HG03378 (cell line): ENCODE data around the gene CES1.
"Not testable (repeated sequence)": the region's sequence is repeated elsewhere in the genome, so short reads cannot be mapped to it uniquely, and the experiment has no call there.

Experiments used
- ATAC-seq: cut with Tn5 transposase; IDR thresholded peaks from one replicate; pipeline ENCODE4 v1.9.1; 2021; ENCODE audit warnings: mild to moderate bottlenecking, moderate library complexity; ENCODE audit not compliant: unreplicated experiment

CES1 gene

DNA sequence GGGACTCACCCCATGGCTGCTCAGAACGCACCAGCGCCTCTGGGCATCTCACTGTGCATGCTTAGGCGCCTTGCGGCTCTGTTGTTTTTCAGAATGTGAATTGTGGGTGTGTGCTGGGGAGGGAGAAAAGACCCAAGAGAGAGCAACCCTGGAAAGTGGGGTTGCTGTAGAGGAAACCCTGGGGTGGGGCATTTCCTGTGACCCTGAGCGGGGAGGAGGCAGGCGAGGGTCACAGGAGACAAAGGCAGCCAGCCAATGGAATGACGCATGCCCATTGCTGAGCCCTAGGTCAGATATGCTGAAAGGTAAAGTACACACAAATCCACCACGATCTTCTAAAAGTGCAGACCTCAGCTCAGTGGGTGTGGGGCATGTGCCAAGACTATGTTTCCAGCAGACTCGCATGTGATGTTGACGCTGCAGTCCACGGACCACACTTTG is 39.9 kb downstream of the CES1 start:
- not testable (repeated sequence) for ATAC-seq

DNA sequence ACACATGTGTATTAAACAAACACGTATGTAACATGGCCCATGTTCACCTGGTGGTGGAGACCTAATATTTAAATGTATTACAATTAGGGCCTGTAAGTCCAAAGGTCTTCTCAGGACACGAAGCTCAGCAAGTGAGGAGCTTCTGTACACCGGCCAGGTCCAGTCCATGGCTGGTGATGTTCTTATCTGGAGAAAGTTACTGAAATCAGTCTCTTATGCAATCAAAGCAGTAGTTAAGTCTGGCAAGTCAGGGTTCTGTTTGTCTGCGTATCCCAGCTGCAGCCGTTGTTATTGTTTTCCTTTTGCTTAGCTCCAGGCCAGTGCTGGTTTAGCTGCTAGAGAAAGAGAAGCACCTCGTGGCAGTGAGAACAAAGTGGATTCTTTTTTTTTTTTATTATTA is 41.4 kb downstream of the CES1 start:
- not testable (repeated sequence) for ATAC-seq

DNA sequence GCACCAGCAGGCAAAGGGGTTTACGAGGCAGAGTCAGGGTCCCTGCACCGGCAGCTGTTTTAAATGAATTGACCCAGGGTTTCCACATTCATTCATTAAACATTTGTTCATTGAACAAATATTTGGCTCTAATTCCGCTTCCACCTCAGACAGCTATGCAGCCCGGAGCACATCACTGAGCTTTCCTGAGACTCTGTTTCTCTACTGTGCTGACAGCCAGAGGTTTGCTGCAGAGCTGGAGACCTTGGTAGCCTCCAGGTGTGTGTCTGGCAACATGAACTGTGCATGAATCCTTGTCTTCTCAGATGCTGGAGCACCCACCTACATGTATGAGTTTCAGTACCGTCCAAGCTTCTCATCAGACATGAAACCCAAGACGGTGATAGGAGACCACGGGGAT is 42.7 kb downstream of the CES1 start:
- ATAC-seq = not testable (repeated sequence)

DNA sequence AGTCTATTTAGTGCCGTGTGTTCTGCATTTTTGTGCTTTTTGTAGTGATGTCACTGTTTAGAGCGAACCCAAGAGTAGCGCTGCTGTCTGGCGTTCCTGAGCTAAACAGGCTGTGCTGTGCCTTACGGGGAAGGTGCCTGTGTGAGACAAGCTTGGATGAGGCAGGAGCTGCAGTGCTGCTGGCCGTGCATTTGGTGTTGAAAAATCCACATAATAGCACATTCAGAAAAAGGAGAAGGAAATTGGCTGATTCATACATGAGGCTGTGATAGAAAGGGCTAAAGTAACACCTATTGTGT is 50.2 kb downstream of the CES1 start:
- ATAC-seq = not testable (repeated sequence)

DNA sequence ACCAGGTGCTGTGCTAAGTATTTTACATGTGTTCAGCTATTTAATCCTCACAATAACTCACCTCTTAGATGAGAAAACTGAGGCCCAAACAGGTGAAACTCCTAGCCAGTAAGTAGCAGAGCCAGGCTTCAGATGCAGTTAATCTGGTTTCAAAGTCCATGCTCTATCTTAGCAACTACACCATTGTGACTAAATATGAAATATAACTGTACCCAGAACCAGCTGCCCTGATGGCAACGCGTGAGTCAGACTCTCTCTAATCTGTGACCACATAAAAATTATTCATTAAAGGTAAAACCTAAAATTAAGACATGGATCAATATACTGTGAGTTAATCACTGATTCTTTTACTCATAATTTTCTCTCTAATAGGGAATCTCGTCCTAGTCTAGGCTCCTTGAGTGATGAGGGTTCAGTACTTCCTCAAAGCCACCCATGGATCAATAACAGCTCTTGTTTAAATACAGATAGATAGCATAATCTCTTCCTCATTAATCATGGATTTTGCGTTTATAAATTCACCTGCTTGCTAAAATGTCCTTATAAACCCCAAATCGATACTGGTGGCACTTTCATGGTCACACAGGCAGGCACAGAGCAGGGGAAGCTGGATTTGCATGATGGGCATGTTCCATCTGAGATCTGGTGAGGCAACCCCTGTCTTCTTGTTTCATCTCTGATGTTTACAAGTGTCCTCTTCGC is 50.7 kb downstream of the CES1 start:
- not testable (repeated sequence) for ATAC-seq

DNA sequence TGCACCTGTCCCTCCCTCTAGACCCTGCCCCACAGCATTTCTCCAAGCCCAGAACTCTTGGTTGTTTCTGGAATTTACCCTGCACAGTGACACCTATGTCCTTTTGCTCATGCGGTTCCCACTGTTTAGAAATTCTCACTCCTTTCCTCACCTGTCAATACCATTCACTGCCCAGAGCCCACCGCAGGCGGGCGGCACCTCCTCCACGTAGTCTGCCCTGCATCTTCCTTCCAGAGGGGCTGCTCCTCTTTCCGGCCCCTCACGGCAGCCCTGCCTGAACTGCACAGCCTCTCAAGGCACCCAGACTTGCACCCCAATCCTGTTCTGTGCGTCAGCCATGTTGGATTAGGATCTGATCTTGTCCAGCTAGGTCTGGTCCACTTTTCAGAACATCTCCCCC is 51.4 kb downstream of the CES1 start:
- not testable (repeated sequence) for ATAC-seq

DNA sequence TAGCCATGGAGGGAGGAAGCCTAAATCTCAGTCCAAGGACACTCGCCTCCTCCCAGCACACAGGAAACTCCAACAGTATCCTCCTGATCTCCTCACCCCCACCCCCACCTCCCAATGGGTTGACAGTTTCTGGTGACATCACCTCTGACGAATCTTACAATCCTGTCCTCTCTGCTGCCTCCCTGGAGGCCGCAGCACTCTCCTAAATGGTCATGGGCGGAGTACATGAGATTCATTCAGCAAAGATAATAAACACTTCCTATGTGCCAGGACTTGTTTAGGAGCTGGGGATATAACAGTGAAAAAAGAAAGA is 52.8 kb downstream of the CES1 start:
- not testable (repeated sequence) for ATAC-seq

DNA sequence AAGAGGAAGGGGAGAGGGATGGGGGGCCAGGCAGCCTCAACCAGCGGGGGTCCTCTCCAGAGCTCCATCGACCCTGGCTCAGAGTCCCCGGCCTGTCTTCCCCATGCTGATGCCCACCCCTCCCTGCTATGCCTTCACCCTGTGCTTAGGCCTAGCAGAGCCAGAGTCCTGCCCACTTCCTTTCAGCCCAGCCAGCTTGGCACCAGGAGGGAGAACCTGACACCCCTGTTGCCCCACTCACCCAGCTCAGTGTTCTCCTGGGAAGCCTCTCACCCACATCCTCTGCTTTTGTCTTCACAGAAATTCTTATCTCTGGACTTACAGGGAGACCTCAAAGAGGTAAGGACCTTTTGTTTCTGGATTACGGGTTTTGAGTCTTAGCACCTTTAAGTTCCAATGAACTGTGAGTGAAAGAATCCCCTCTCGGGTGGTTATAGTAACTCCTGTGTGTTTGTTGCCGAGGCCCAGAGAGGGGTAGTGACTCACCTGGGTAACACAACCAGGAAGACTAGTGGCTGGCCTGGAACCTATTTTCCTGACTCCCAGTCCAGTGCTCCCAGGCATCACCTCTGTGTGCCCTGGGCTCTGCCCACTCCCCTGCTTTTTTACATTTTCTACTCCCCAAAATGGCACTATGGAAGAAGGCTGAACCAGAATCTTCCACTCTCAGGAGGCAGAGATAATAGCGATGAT is 53.3 kb downstream of the CES1 start:
- no peak for ATAC-seq

DNA sequence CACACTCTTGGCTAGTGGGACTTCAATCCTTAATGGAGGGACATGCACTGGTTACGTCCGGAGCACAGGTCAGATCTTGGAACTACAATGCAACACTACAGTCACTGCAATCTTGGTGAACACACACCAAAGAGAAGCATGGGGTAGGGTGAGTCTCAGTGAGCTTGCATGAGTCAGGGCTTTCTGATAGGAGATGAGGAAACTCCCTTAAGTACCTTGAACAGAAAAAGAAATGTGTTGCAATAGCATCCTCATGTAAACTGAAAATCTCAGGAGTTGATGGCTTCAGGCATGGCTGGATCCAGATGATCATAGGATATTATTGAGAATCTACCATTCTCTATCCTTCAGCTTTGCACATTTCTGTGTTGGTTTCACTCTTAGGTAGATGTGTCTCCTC is 54.1 kb downstream of the CES1 start:
- no peak for ATAC-seq

DNA sequence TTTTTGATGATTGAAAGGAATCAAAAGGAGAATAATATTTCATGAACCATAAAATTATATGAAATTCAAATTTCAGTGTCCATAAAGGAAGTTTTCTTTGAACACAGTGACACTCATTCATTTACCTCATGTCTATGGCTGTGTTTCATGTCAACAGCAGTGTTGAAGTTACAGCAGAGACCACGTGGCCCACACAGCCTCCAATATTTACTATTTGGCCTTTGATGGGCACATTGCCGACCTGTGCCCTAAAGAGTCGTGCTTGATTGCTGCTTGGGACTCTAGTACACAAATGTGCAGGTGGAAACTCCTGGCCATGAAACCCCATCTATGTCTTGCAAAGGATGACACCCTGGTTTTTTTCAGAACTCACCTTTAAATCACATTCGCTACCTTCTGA is 57.0 kb downstream of the CES1 start:
- no peak for ATAC-seq

DNA sequence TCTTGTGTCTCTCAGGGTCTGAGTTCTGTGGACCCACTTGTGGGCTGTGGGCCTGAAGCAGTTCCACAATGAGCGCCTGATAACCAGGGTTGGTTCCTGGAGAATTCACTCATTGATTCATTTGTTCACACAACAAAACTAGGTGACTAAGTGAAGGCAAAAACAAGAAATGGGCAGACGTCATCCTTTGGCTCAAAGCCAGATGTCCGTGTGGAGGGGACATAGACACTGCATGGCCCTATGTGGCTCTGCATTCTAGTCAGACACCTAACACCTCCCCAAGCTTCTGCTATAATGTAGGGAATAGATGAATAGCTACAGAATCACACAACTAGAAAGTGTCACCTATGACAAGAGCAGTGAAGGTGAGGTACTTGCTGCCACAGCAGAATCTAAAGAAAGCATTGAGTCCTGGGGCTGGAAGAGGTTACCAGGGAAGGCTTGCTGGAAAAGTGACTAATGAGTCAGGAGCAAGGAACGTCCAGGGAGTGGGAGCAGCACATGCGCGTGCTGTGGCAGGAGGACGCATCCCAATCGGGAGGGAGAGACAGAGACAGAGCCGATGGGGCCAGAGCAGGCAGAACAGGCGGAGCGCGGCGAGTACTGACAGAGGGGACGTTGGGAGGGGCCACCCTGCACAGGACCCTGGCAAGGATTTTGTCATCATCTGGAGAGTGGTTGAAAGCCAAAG is 58.9 kb downstream of the CES1 start:
- ATAC-seq = no peak

DNA sequence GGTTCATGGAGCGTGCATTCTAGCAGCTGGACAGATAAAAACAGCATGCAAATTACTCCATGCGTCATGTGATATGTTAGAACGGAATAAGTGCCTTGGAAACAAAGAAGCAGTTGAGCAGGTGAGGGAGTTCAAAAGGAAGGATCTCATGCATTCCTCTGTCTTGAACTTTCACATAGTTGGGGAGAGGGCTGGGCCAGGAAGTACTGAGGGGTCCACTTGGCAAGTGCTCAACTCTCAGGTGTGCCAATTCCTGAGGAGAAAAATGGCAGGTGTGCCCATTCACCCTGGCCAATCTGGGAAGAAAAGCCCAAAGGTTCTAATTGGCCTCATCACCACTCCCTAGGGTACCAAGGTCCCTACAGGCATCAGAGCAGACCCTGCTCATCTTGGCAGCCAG is 67.7 kb downstream of the CES1 start:
- ATAC-seq = no peak

DNA sequence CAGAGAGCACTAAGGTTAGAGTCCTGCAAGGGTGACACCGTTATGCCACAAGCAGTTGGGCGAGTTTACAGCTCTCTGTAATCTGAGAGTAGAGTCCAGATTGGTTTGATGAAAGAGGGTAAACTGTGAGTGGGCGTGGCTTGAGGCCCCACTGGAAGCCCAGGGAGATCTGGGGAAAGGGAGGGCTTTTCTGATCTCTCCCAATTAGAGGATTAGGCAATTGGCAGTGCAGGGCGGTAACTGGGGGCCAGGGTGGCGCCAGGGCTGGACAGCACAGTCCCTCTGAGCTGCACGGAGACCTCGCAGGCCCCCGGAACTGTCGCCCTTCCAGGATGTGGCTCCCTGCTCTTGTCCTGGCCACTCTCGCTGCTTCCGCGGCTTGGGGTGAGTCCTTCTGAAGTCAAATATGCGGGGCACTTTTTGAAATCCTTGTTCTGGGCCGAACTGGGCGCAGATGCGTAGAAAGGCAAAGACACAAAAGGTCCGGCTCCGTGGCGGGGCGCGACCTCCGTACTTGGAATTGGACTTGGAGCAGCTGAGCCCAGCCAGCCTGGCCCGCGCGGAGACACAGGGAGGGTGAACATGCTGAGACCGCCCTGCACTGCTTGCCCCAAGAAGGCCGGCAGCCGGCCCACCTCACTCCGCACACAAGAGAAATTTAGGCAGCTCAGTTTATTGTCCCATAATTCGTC is 72.4 kb downstream of the CES1 start:
- no peak for ATAC-seq

DNA sequence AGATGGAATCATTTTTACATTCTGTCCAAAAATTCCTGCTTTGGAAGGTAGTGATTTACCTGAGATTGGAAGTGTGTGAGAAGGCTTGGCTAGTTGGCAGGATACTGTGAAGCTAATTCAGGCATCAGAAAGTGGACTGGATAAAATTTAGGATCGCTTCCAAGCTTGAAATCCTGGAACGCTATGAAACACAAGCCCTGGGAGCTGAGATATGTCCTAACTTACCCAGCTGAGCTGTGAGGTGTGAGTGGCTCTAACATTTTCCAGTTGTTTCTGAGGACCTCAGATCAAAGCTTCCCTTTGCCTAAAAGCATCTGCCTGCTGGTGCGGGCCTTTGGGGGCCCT is 73.0 kb downstream of the CES1 start:
- ATAC-seq = not testable (repeated sequence)

DNA sequence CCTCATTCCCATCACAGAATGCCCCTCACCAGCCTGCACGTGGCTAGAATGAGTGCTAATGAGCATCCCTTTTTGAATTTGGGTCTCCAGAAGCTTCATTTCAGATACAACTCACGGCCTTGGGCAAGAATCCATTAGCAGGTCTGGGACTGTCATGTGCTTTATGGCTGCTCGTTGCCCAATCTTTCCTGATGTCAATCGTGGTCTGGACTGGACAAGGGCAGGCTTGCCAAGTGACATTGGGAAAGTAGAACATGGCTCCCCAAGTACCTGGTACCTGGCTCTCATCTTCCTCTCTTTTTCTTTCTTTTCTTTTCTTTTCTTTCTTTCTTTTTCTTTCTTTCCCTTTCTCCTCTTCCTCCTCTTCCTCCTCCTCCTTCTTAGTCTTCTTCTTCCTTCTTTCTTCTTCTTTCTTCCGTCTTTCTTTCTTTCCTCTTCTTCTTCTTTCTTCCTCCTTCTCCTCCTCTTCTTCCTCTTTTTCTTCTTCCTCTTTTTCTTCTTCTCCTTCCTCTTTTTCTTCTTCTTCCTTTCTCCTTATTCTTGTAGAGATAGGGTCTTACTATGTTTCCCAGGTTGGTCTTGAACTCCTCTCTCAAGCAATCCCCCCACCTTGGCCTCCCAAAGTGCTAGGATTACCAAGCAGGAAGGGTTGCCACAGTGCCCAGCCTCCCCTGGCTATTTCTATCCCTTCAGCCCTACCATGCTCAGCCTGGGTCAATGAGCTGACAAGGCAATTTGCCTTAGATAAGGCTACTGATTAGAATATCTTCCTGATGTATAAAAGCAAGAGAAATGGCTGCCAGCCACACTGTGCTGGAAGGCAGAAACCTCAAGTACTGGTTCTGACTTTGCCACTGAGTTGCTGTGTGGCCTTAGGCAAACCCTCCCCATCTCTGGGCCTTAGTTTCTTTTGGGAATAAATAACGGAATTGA is 75.0 kb downstream of the CES1 start:
- ATAC-seq = not testable (repeated sequence)

DNA sequence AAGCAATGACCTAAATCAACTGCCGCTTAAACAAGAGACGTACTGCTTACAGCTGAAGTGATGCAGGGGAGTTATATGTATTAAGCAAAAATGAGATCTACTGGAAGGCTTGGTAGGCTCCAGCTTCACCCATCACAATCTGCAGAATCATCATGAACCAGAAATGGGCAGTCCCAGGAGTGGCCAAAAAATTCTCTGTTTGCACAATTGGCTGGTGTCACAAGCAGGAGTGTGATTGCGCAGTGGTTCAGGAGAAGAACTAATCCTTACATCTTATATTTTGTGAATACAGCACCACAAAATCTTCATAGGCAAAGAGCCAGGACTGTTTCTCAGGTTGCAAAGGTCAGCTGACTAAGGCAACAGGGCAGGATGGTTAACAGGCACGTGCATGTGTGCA is 75.9 kb downstream of the CES1 start:
- no peak for ATAC-seq

DNA sequence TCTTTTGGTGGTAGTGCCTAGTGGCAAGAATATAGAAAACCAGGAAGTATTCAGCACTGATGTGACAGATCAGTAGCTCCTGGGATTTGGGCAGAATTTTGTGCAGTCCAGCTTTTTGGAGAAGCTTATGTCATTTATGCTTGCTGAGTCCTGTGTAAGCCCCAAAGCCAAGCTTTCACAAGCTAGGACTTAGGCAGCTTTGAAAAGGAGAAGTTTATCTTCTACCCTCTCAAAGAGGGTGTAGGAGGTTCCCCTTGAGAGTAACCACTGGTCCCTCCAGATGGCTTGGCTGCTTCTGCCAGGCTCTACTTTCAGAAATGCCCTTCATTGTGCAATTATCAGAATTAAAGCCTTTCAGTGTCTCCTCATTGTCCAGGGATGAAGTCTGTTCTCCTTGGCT is 78.8 kb downstream of the CES1 start:
- ATAC-seq = no peak

DNA sequence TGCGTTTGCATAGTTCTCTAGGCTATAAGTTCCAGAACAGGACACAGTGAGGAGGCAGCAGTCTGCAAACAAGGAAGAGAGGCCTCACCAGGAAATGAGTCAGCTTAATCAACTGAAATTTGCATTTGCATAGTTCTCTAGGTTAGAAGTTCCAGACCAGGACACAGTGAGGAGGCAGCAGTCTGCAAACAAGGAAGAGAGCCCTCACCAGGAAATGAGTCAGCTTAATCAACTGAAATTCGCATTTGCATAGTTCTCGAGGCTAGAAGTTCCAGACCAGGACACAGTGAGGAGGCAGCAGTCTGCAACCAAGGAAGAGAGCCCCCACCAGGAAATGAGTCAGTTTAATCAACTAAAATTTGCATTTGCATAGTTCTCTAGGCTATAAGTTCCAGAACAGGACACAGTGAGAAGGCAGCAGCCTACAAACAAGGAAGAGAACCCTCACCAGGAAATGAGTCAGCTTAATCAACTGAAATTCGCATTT is 79.7 kb downstream of the CES1 start:
- not testable (repeated sequence) for ATAC-seq
